Stomach smooth muscle (tissue), 2 donors: ENCODE measurements around the gene HHIPL1.
A peak's percentile ranks its signal among the peaks of the same experiment; 100 is the strongest.

Experiments
- H3K27ac ChIP-seq: one replicate; pipeline ENCODE4 v1.7.0; 2013; ENCODE audit warnings: mild to moderate bottlenecking, low read length, inconsistent platforms
- H3K27me3 ChIP-seq, 2 donors: one replicate each; pipeline ENCODE4 v1.7.0; 2013; ENCODE audit warnings: low read length in 2 of 2; ENCODE audit not compliant: insufficient read depth in 2 of 2, control insufficient read depth in 1 of 2
- H3K36me3 ChIP-seq, 2 donors: one replicate each; pipeline ENCODE4 v1.7.0; 2013; ENCODE audit warnings: low read length in 2 of 2; ENCODE audit not compliant: control insufficient read depth in 2 of 2, insufficient read depth in 2 of 2
- H3K4me1 ChIP-seq: one replicate; pipeline ENCODE4 v1.7.0; 2013; ENCODE audit warnings: low read length; ENCODE audit not compliant: control insufficient read depth, insufficient read depth
- H3K4me3 ChIP-seq, 2 donors: one replicate each; pipeline ENCODE4 v1.7.0; 2013; ENCODE audit warnings: low read length in 2 of 2
- H3K9ac ChIP-seq, 2 donors: one replicate each; pipeline ENCODE4 v1.7.0; 2013; ENCODE audit warnings: low read length in 2 of 2, mild to moderate bottlenecking in 1 of 2
- H3K9me3 ChIP-seq, 2 donors: one replicate each; pipeline ENCODE4 v1.7.0; 2013; ENCODE audit warnings: low read length in 2 of 2; ENCODE audit not compliant: control insufficient read depth in 2 of 2
- donor health status: healthy.
- donor health status: Pancreatic carcinoma.

HHIPL1 gene

GRCh38 chr14:99684410-99684934 is 39.5 kb downstream of the HHIPL1 start:
- Histone ChIP-seq H3K9me3 (no peaks in the 10 kb centered on the region), H3K9ac (peak overlapping the region in 1 of 2 donors; percentile 59), H3K36me3 (no peaks in the 10 kb centered on the region), H3K27ac (no peak overlapping the region), H3K4me3 (peak overlapping the region; percentile 46 to 70), H3K27me3 (peaks cover 0 to 2% of the 10 kb centered on the region in 2 donors), H3K4me1 (peaks cover 15% of the 10 kb centered on the region)

GRCh38 chr14:99685151-99685591 is 40.2 kb downstream of the HHIPL1 start:
- Histone ChIP-seq H3K9ac (no peak overlapping the region), H3K27me3 (peaks cover 0 to 2% of the 10 kb centered on the region in 2 donors), H3K27ac (no peak overlapping the region), H3K4me1 (peaks cover 15% of the 10 kb centered on the region), H3K36me3 (no peaks in the 10 kb centered on the region), H3K4me3 (no peak overlapping the region), H3K9me3 (no peaks in the 10 kb centered on the region)

- Histone ChIP-seq H3K27ac (no peak overlapping the region), H3K27me3 (peaks cover 0 to 2% of the 10 kb centered on the region in 2 donors), H3K36me3 (no peaks in the 10 kb centered on the region), H3K4me1 (peaks cover 15% of the 10 kb centered on the region), H3K9ac (no peak overlapping the region), H3K9me3 (no peaks in the 10 kb centered on the region), H3K4me3 (no peak overlapping the region)
These were observed 40.7 kb downstream of the HHIPL1 start for GRCh38 chr14:99685596-99685995.

- no peak overlapping the region for H3K9ac ChIP-seq
- no peak overlapping the region for H3K27ac ChIP-seq
- H3K4me1 ChIP-seq, result peaks cover 15% of the 10 kb centered on the region
- no peaks in the 10 kb centered on the region for H3K36me3 ChIP-seq
- no peaks in the 10 kb centered on the region for H3K27me3 ChIP-seq
- no peaks in the 10 kb centered on the region for H3K9me3 ChIP-seq
- H3K4me3 ChIP-seq, result no peak overlapping the region
These were observed 41.8 kb downstream of the HHIPL1 start for GRCh38 chr14:99686557-99687283.

GRCh38 chr14:99687284-99688209 is 42.6 kb downstream of the HHIPL1 start:
- Histone ChIP-seq H3K27me3 (no peaks in the 10 kb centered on the region), H3K4me3 (no peak overlapping the region), H3K27ac (no peak overlapping the region), H3K9ac (no peak overlapping the region), H3K9me3 (no peaks in the 10 kb centered on the region), H3K4me1 (peaks cover 15% of the 10 kb centered on the region), H3K36me3 (no peaks in the 10 kb centered on the region)

- Histone ChIP-seq H3K9ac (no peak overlapping the region), H3K9me3 (no peaks in the 10 kb centered on the region), H3K4me3 (no peak overlapping the region), H3K36me3 (no peaks in the 10 kb centered on the region), H3K27ac (no peak overlapping the region), H3K4me1 (peaks cover 10% of the 10 kb centered on the region), H3K27me3 (no peaks in the 10 kb centered on the region)
These were observed 43.3 kb downstream of the HHIPL1 start for GRCh38 chr14:99688210-99688581.

GRCh38 chr14:99688629-99689028 is 43.7 kb downstream of the HHIPL1 start:
- no peaks in the 10 kb centered on the region for H3K36me3 ChIP-seq
- no peaks in the 10 kb centered on the region for H3K27me3 ChIP-seq
- H3K27ac ChIP-seq, result no peak overlapping the region
- no peaks in the 10 kb centered on the region for H3K9me3 ChIP-seq
- no peak overlapping the region for H3K4me3 ChIP-seq
- peaks cover 7% of the 10 kb centered on the region for H3K4me1 ChIP-seq
- H3K9ac ChIP-seq, result no peak overlapping the region

GRCh38 chr14:99689266-99690236 is 44.6 kb downstream of the HHIPL1 start:
- H3K27me3 ChIP-seq, result no peaks in the 10 kb centered on the region
- H3K27ac ChIP-seq, result no peak overlapping the region

GRCh38 chr14:99690636-99691035 is 45.7 kb downstream of the HHIPL1 start:
- Histone ChIP-seq H3K9ac (no peak overlapping the region), H3K9me3 (no peaks in the 10 kb centered on the region), H3K27me3 (no peaks in the 10 kb centered on the region), H3K27ac (no peak overlapping the region), H3K36me3 (no peaks in the 10 kb centered on the region), H3K4me1 (no peaks in the 10 kb centered on the region), H3K4me3 (no peak overlapping the region)

More at GRCh38 chr14:99689266-99690236, 44.6 kb downstream of the HHIPL1 start:
- no peak overlapping the region for H3K9ac ChIP-seq
- H3K4me1 ChIP-seq, result peaks cover 3% of the 10 kb centered on the region
- no peak overlapping the region for H3K4me3 ChIP-seq
- no peaks in the 10 kb centered on the region for H3K9me3 ChIP-seq
- no peaks in the 10 kb centered on the region for H3K36me3 ChIP-seq
